HG03432 (cell line): ENCODE results near the gene SLC7A1.

Experiments
- ATAC-seq: cut with Tn5 transposase; IDR thresholded peaks from one replicate; pipeline ENCODE4 v1.9.1; 2021; ENCODE audit warnings: mild to moderate bottlenecking, moderate library complexity; ENCODE audit not compliant: unreplicated experiment

The SLC7A1 gene

GRCh38 chr13:29513002-29513980 lies 82.2 kb downstream of the SLC7A1 start:
- ATAC-seq: no peak

- no peak for ATAC-seq
Observed at GRCh38 chr13:29511980-29512379, 83.5 kb downstream of the SLC7A1 start.

GRCh38 chr13:29511106-29511796 lies 84.2 kb downstream of the SLC7A1 start:
- no peak for ATAC-seq

GRCh38 chr13:29510651-29511084 lies 84.8 kb downstream of the SLC7A1 start:
- no peak for ATAC-seq

GRCh38 chr13:29509999-29510589 lies 85.4 kb downstream of the SLC7A1 start:
- no peak for ATAC-seq

GRCh38 chr13:29508876-29509252 lies 86.6 kb downstream of the SLC7A1 start:
- ATAC-seq: no peak

- ATAC-seq: peak; percentile 82
Observed at GRCh38 chr13:29508130-29508875, 87.2 kb downstream of the SLC7A1 start.

GRCh38 chr13:29507356-29507755 lies 88.1 kb downstream of the SLC7A1 start:
- no peak for ATAC-seq

- ATAC-seq: no peak
Observed at GRCh38 chr13:29505950-29506349, 89.5 kb downstream of the SLC7A1 start.

- ATAC-seq: no peak
Observed at GRCh38 chr13:29505511-29505910, 90.0 kb downstream of the SLC7A1 start.

- ATAC-seq: no peak
Observed at GRCh38 chr13:29504691-29505090, 90.8 kb downstream of the SLC7A1 start.

GRCh38 chr13:29503041-29503837 lies 92.2 kb downstream of the SLC7A1 start:
- ATAC-seq: no peak

GRCh38 chr13:29502391-29503008 lies 93.0 kb downstream of the SLC7A1 start:
- ATAC-seq: no peak

- ATAC-seq: no peak
Observed at GRCh38 chr13:29501674-29502073, 93.8 kb downstream of the SLC7A1 start.

- no peak for ATAC-seq
Observed at GRCh38 chr13:29500386-29500785, 95.1 kb downstream of the SLC7A1 start.

- ATAC-seq: no peak
Observed at GRCh38 chr13:29499506-29500165, 95.9 kb downstream of the SLC7A1 start.

- ATAC-seq: no peak
Observed at GRCh38 chr13:29498426-29499040, 97.0 kb downstream of the SLC7A1 start.

- ATAC-seq: no peak
Observed at GRCh38 chr13:29497137-29497654, 98.3 kb downstream of the SLC7A1 start.
